AG10803 (cell line): ENCODE measurements around the gene COG7.

Source experiments
- DNase-seq: peaks from one replicate; pipeline ENCODE4 v3.0.0; 2010; ENCODE audit warnings: low read depth
- H3K4me3 ChIP-seq: 2 replicates; pipeline ENCODE4 v1.5.1; 2011; ENCODE audit warnings: mild to moderate bottlenecking, low read length, control low read depth
- TF ChIP-seq, protein P1 (sequence below): conservative IDR thresholded peaks from 2 replicates; pipeline ENCODE4 v1.5.1; 2011; ENCODE audit warnings: mild to moderate bottlenecking, low read length, control low read depth, inconsistent platforms

The COG7 gene

DNA sequence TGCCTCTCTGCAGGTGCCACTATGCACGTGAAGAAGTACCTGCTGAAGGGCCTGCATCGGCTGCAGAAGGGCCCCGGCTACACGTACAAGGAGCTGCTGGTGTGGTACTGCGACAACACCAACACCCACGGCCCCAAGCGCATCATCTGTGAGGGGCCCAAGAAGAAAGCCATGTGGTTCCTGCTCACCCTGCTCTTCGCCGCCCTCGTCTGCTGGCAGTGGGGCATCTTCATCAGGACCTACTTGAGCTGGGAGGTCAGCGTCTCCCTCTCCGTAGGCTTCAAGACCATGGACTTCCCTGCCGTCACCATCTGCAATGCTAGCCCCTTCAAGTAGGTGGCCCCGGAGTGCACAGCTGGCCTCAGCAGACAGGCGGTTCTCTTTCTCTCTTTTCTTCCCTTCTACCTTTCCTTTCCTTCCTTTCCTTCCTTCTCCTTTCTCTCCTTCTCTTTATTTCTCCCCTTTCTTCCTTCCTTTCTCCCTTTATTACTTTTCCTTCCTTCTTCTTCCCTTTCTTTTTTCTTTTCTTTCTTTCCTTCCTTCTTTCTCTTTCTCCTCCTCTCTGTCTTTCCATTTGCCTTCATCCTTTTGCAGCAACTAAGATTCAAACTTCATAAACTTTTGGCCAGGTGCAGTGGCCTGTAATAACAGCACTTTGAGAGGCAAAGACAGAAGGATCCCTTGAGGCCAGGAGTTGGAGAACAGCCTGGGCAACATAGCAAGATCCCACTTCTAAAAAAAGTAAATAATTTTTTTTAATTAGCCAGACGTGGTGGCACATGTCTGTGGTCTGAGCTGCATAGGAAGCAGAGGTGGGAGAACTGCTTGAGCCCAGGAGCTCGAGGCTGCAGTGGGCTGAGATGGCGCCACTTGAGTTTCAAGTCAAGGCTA lies 104.2 kb downstream of the COG7 start:
- TF ChIP-seq, protein P1, sequence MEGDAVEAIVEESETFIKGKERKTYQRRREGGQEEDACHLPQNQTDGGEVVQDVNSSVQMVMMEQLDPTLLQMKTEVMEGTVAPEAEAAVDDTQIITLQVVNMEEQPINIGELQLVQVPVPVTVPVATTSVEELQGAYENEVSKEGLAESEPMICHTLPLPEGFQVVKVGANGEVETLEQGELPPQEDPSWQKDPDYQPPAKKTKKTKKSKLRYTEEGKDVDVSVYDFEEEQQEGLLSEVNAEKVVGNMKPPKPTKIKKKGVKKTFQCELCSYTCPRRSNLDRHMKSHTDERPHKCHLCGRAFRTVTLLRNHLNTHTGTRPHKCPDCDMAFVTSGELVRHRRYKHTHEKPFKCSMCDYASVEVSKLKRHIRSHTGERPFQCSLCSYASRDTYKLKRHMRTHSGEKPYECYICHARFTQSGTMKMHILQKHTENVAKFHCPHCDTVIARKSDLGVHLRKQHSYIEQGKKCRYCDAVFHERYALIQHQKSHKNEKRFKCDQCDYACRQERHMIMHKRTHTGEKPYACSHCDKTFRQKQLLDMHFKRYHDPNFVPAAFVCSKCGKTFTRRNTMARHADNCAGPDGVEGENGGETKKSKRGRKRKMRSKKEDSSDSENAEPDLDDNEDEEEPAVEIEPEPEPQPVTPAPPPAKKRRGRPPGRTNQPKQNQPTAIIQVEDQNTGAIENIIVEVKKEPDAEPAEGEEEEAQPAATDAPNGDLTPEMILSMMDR = peak; percentile 13; the same call in 1 of the 2 replicates
- H3K4me3 ChIP-seq = no peak overlapping the region
- no peak for DNase-seq

DNA sequence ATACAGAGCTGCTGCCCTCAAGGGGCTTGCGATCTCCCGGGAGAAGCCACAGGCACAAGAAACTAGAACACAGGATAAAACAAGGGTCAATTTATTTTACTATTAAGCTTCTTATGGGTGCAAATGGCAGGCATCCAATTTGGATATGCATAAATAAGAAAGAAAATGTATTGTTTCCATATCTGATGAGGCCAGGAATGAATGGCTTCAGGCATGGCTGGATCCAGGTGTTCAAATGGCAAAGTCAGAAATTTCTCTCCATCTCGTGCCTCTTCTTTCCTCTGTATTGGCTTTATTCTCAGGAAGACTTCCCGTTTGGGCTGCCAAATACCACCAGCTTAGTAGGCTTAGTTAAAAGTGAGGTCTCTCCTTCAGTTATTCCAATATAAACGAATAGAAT lies 107.8 kb downstream of the COG7 start:
- TF ChIP-seq, protein P1 = no peak
- H3K4me3 ChIP-seq = no peak overlapping the region
- DNase-seq = no peak

DNA sequence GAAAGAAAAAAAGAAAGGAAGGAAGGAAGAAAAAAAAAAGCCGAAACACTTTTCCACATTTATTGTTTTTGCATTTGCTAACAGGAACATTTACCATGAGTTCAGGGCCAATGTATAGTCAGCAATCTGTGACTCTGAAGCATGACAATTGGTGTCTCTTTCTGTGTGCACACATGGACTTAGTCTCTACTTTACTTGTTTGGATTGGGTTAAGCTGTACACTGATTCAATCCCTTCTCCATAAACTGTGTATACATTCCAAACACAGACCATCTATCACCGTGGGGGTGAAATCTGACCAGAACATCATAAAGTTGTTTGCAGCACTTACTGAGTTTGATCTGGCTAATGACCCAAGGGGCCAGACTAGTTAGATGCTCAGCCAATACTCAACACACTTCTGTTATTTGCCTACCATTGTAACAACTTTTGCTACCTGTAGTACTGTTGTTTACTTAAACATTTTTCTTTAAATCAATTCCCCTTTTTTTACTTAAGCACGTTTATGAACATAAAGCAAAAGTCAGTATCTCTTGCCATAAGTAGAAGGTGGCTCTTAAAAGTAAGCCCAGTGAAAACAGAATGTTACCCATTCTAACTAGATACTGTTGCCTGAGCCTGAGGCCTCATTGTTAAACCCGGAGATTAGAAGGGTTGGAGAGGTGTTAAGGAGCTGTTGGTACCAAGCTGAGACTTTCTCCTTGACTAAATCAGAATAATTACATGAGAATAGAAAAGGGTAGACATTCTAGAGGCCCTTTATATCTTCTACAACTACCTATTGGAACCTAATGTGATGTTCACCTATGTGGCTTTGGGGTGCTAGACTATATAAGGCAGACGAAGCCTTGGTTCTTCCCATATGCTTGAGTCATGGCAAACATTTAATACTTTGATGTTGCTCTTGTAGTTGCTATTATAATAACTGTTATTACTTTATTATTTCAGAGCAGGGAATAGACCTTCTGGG lies 109.1 kb downstream of the COG7 start:
- TF ChIP-seq, protein P1 = no peak
- no peak for DNase-seq
- H3K4me3 ChIP-seq = no peak overlapping the region

DNA sequence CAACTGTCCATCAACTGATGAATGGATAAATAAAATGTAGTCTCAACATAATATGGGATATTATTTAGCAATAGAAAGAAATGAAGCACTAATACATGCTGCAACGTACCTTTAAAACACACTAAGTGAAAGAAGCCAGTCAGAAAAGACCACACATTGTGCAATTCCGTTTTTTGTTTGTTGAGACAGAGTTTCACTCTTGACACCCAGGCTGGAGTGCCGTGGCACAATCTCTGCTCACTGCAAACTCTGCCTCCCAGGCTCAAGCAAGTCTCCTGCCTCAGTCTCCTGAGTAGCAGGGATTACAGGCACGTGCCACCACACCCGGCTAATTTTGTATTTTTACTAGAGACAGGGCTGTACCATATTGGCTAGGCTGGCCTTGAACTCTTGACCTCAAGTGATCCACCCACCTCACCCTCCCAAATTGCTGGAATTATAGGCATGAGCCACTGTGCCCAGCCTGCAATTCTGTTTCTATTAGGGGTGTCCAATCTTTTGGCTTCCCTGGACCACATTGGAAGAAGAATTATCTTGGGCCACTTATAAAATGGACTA lies 110.8 kb downstream of the COG7 start:
- TF ChIP-seq, protein P1 = no peak
- no peak overlapping the region for H3K4me3 ChIP-seq
- DNase-seq = no peak

GRCh38 chr16:23339787-23340186 lies 113.2 kb downstream of the COG7 start:
- TF ChIP-seq, protein P1 = no peak
- no peak for DNase-seq

More at GRCh38 chr16:23339787-23340186, 113.2 kb downstream of the COG7 start:
- H3K4me3 ChIP-seq = no peak overlapping the region
